MM.1S (cell line): ENCODE data around the gene KIAA1217.

Source experiments
- DNase-seq: peaks from one replicate; pipeline ENCODE4 v3.0.0-alpha.2; 2015
- H2AFZ ChIP-seq: fragments of 300-600 bp; sonication (generic); 2 replicates; pipeline ENCODE4 v1.6.0; 2016; ENCODE audit warnings: antibody characterized with exemption, low read length
- H3F3A ChIP-seq: fragments of 300-600 bp; sonication (generic); 2 replicates; pipeline ENCODE4 v1.6.1; 2016; ENCODE audit warnings: mild to moderate bottlenecking, antibody characterized with exemption, low read length, moderate library complexity, mixed read lengths; ENCODE audit not compliant: insufficient read depth
- H3K27ac ChIP-seq: fragments of 300-600 bp; sonication (generic); 2 replicates; pipeline ENCODE4 v1.5.1; 2016; ENCODE audit warnings: mild to moderate bottlenecking, low read length
- H3K27me3 ChIP-seq: fragments of 300-600 bp; sonication (generic); replicated peaks from 2 replicates; pipeline ENCODE4 v1.6.0; 2016; ENCODE audit warnings: low read length; ENCODE audit not compliant: insufficient read depth
- H3K36me3 ChIP-seq: fragments of 300-600 bp; sonication (generic); replicated peaks from 2 replicates; pipeline ENCODE4 v1.6.1; 2016; ENCODE audit warnings: mild to moderate bottlenecking, low read length, mixed read lengths; ENCODE audit not compliant: insufficient read depth
- H3K4me1 ChIP-seq: fragments of 300-600 bp; sonication (generic); 2 replicates; pipeline ENCODE4 v1.6.1; 2016; ENCODE audit warnings: low read length, mixed read lengths
- H3K4me2 ChIP-seq: fragments of 300-600 bp; sonication (generic); 2 replicates; pipeline ENCODE4 v1.6.0; 2016; ENCODE audit warnings: low read depth, low read length
- H3K4me3 ChIP-seq: fragments of 300-600 bp; sonication (generic); 2 replicates; pipeline ENCODE4 v1.5.1; 2016; ENCODE audit warnings: low read length, mixed read lengths
- H3K79me2 ChIP-seq: fragments of 300-600 bp; sonication (generic); 2 replicates; pipeline ENCODE4 v1.6.1; 2016; ENCODE audit warnings: mixed run types, low read length, mixed read lengths
- H3K9ac ChIP-seq: fragments of 300-600 bp; sonication (generic); 2 replicates; pipeline ENCODE4 v1.6.1; 2016; ENCODE audit warnings: low read length, mixed read lengths
- H3K9me2 ChIP-seq: fragments of 300-600 bp; sonication (generic); replicated peaks from 2 replicates; pipeline ENCODE4 v1.6.1; 2016; ENCODE audit warnings: mild to moderate bottlenecking, low read length, mixed read lengths; ENCODE audit not compliant: insufficient read depth
- H3K9me3 ChIP-seq: fragments of 300-600 bp; sonication (generic); replicated peaks from 2 replicates; pipeline ENCODE4 v1.6.1; 2016; ENCODE audit warnings: mild to moderate bottlenecking, low read length, mixed read lengths; ENCODE audit not compliant: insufficient read depth
- H4K20me1 ChIP-seq: fragments of 300-600 bp; sonication (generic); 2 replicates; pipeline ENCODE4 v1.6.1; 2016; ENCODE audit warnings: mild to moderate bottlenecking, low read length, moderate library complexity, mixed read lengths; ENCODE audit not compliant: insufficient read depth
- CTCF ChIP-seq: fragments of 300-600 bp; sonication (generic); IDR thresholded peaks from 2 replicates; pipeline ENCODE4 v1.5.1; 2016; ENCODE audit warnings: antibody characterized with exemption, low read length, mixed read lengths
- EZH2 ChIP-seq: fragments of 300-600 bp; sonication (generic); optimal IDR thresholded peaks from 2 replicates; pipeline ENCODE3; 2017; ENCODE audit warnings: low read depth, mild to moderate bottlenecking, antibody characterized with exemption, low read length, mixed read lengths
- EZH2phosphoT487 ChIP-seq: fragments of 300-600 bp; sonication (generic); IDR thresholded peaks from 2 replicates; pipeline ENCODE4 v1.6.1; 2018; ENCODE audit warnings: antibody characterized with exemption, low read length

KIAA1217 gene

GRCh38 chr10:24242562-24242961, 33.6 kb downstream of the KIAA1217 start:
- Histone ChIP-seq H3K4me3 (no peak overlapping the region), H3K9me3 (no peaks in the 10 kb centered on the region), H3K4me1 (no peaks in the 10 kb centered on the region), H3K9ac (no peak overlapping the region), H2AFZ (no peak overlapping the region), H3K4me2 (no peak overlapping the region), H3K27ac (no peak overlapping the region), H3F3A (no peaks in the 10 kb centered on the region), H3K79me2 (no peaks in the 10 kb centered on the region), H3K9me2 (no peaks in the 10 kb centered on the region), H3K36me3 (no peaks in the 10 kb centered on the region), H3K27me3 (no peaks in the 10 kb centered on the region), H4K20me1 (no peaks in the 10 kb centered on the region)
- no peak for DNase-seq
- no peak for TF ChIP-seq EZH2
- no peak for TF ChIP-seq EZH2phosphoT487
- TF ChIP-seq CTCF: no peak

GRCh38 chr10:24246365-24246764, 37.4 kb downstream of the KIAA1217 start:
- Histone ChIP-seq H2AFZ (no peak overlapping the region), H3K4me3 (no peak overlapping the region), H3K27ac (no peak overlapping the region), H3K4me2 (no peak overlapping the region), H3K79me2 (no peaks in the 10 kb centered on the region), H3K27me3 (no peaks in the 10 kb centered on the region), H3F3A (no peaks in the 10 kb centered on the region), H4K20me1 (no peaks in the 10 kb centered on the region), H3K36me3 (no peaks in the 10 kb centered on the region), H3K4me1 (no peaks in the 10 kb centered on the region), H3K9ac (no peak overlapping the region), H3K9me3 (no peaks in the 10 kb centered on the region), H3K9me2 (no peaks in the 10 kb centered on the region)
- TF ChIP-seq EZH2phosphoT487 (no peak), EZH2 (no peak), CTCF (no peak)
- no peak for DNase-seq

GRCh38 chr10:24247841-24248240, 38.9 kb downstream of the KIAA1217 start:
- TF ChIP-seq EZH2 (no peak), EZH2phosphoT487 (no peak), CTCF (no peak)

More at GRCh38 chr10:24247841-24248240, 38.9 kb downstream of the KIAA1217 start:
- no peak for DNase-seq
- no peak overlapping the region for H3K9ac ChIP-seq
- H3K36me3 ChIP-seq: no peaks in the 10 kb centered on the region
- no peaks in the 10 kb centered on the region for H3K79me2 ChIP-seq
- no peaks in the 10 kb centered on the region for H3K9me3 ChIP-seq
- H3K4me3 ChIP-seq: no peak overlapping the region
- no peak overlapping the region for H3K27ac ChIP-seq
- H3F3A ChIP-seq: no peaks in the 10 kb centered on the region
- H4K20me1 ChIP-seq: no peaks in the 10 kb centered on the region
- H2AFZ ChIP-seq: no peak overlapping the region
- H3K27me3 ChIP-seq: no peaks in the 10 kb centered on the region
- no peaks in the 10 kb centered on the region for H3K9me2 ChIP-seq
- H3K4me2 ChIP-seq: no peak overlapping the region
- H3K4me1 ChIP-seq: no peaks in the 10 kb centered on the region
